GM12878 (cell line): Measurements from ENCODE around the gene STON1. TPM values are rescaled to one million over a fixed set of nuclear protein-coding genes. Genes with fewer than 3 reads are reported as not detected.

Experiments
- ATAC-seq: fragments of 200-7000 bp; cut with Tn5 transposase; 3 replicates; pipeline ENCODE4 v1.9.1; 2020; ENCODE audit warnings: mild to moderate bottlenecking, moderate library complexity
- BruUV-seq: library from RNA; stranded (reverse); fragments of 400-500 nt; replicated peaks from 2 replicates; lab custom pipeline; 2021; lab: Mats Ljungman, UMichigan
- CTCF ChIA-PET: fragments of 300-600 bp; sonication (Branson Sonifier 250); formaldehyde crosslinking; extraction: SDS; loops from one replicate; lab custom pipeline; 2021; ENCODE audit warnings: inconsistent platforms; lab: Yijun Ruan, JAX
- POLR2A ChIA-PET: fragments of 350-600 bp; formaldehyde crosslinking; extraction: SDS; loops from one replicate; lab custom pipeline; 2021; ENCODE audit warnings: inconsistent platforms; lab: Charles Lee
- RAD21 ChIA-PET: fragments of 300-600 bp; sonication (Branson Sonifier 250); formaldehyde crosslinking; loops from one replicate; lab custom pipeline; 2023; ENCODE audit warnings: antibody characterized with exemption; ENCODE audit not compliant: unreplicated experiment; lab: Charles Lee
- SMC1A ChIA-PET: fragments of 300-600 bp; sonication (Branson Sonifier 250); formaldehyde crosslinking; loops from one replicate; lab custom pipeline; 2023; ENCODE audit not compliant: unreplicated experiment, uncharacterized antibody; lab: Charles Lee
- DNase-seq: peaks from one replicate; pipeline ENCODE4 v3.0.0-alpha.2; 2011; ENCODE audit warnings: low read depth, low spot score
- FAIRE-seq: peaks from 3 replicates; lab custom pipeline; 2011; peaks lifted over from hg19 to GRCh38; lab: Jason Lieb, UNC
- H2AFZ ChIP-seq: 2 replicates; pipeline ENCODE4 v1.6.0; 2011; ENCODE audit warnings: low read depth, low read length, control low read depth; ENCODE audit not compliant: control insufficient read depth
- H3K27ac ChIP-seq: 2 replicates; pipeline ENCODE4 v1.5.1; 2011; ENCODE audit warnings: control low read depth; ENCODE audit not compliant: control insufficient read depth, insufficient read depth
- H3K27me3 ChIP-seq, 2 experiments: replicated peaks in 1 of 2; 2 replicates each; pipeline versions ENCODE4 v1.6.0 to v1.6.1; 2011; ENCODE audit warnings: low read length in 1 of 2; ENCODE audit not compliant: control insufficient read depth in 2 of 2, insufficient read depth in 2 of 2
- H3K36me3 ChIP-seq, 2 experiments: 2 replicates each; pipeline ENCODE4 v1.5.1; 2011; ENCODE audit warnings: low read length in 1 of 2; ENCODE audit not compliant: control insufficient read depth in 2 of 2, insufficient read depth in 2 of 2
- H3K4me1 ChIP-seq: 2 replicates; pipeline ENCODE4 v1.6.1; 2011; ENCODE audit warnings: mild to moderate bottlenecking, low read length, moderate library complexity, mixed read lengths; ENCODE audit not compliant: control insufficient read depth, insufficient read depth
- H3K4me2 ChIP-seq: 2 replicates; pipeline ENCODE4 v1.6.0; 2011; ENCODE audit warnings: control low read depth; ENCODE audit not compliant: control insufficient read depth, insufficient read depth
- H3K4me3 ChIP-seq: fragments of 200-600 bp; sonication (generic); 2 replicates; pipeline ENCODE4 v1.5.1; 2016
- H3K79me2 ChIP-seq: 2 replicates; pipeline ENCODE4 v1.6.0; 2011; ENCODE audit warnings: low read length; ENCODE audit not compliant: control insufficient read depth, insufficient read depth
- H3K9ac ChIP-seq: 2 replicates; pipeline ENCODE4 v1.8.0; 2011; ENCODE audit warnings: low read length, control low read depth, mixed read lengths; ENCODE audit not compliant: control insufficient read depth, insufficient read depth
- H3K9me3 ChIP-seq: replicated peaks from 3 replicates; pipeline ENCODE4 v1.5.1; 2011; ENCODE audit warnings: mild to moderate bottlenecking, low read length; ENCODE audit not compliant: control insufficient read depth, insufficient read depth
- H4K20me1 ChIP-seq: 2 replicates; pipeline ENCODE4 v1.6.0; 2011; ENCODE audit not compliant: control insufficient read depth, insufficient read depth
- ASH2L ChIP-seq: fragments of 300-600, 200-600 bp; sonication (generic); IDR thresholded peaks from 2 replicates; pipeline ENCODE4 v1.6.1; 2017; ENCODE audit warnings: low read depth, mild to moderate bottlenecking, borderline replicate concordance
- ATF3 ChIP-seq: IDR thresholded peaks from 2 replicates; pipeline ENCODE4 v1.6.1; 2011; ENCODE audit warnings: low read depth, mild to moderate bottlenecking, low read length, moderate library complexity, borderline replicate concordance; ENCODE audit errors: extremely low read depth
- ATF7 ChIP-seq: fragments of 450-650 bp; IDR thresholded peaks from 2 replicates; pipeline ENCODE4 v1.6.1; 2016; ENCODE audit warnings: low read depth, mild to moderate bottlenecking
- BCLAF1 ChIP-seq: fragments of 450-650 bp; IDR thresholded peaks from 2 replicates; pipeline ENCODE4 v1.6.1; 2017; ENCODE audit warnings: antibody characterized with exemption, mild to moderate bottlenecking, moderate library complexity
- HCFC1 ChIP-seq: fragments of 150-350 bp; IDR thresholded peaks from 2 replicates; pipeline ENCODE4 v1.6.1; 2014; ENCODE audit warnings: low read length
- IKZF2 ChIP-seq, 2 experiments: fragments of 450-650 bp; IDR thresholded peaks; 2 replicates each; pipeline ENCODE4 v1.6.1; 2017; ENCODE audit warnings: mild to moderate bottlenecking in 2 of 2, moderate library complexity in 2 of 2
- JUND ChIP-seq: IDR thresholded peaks from 2 replicates; pipeline ENCODE4 v1.6.1; 2012; ENCODE audit warnings: low read depth, mild to moderate bottlenecking, low read length, improper control_type of control experiment, moderate library complexity
- MEF2A ChIP-seq: IDR thresholded peaks from 2 replicates; pipeline ENCODE4 v1.6.1; 2011; ENCODE audit warnings: low read depth, mild to moderate bottlenecking, low read length, moderate library complexity; ENCODE audit not compliant: insufficient read depth
- SIX5 ChIP-seq: IDR thresholded peaks from 2 replicates; pipeline ENCODE4 v1.6.1; 2011; ENCODE audit warnings: mild to moderate bottlenecking, low read depth, low read length, moderate library complexity; ENCODE audit not compliant: severe bottlenecking
- USF2 ChIP-seq: IDR thresholded peaks from 2 replicates; pipeline ENCODE4 v1.6.1; 2011; ENCODE audit warnings: low read depth, low read length, improper control_type of control experiment, borderline replicate concordance
- WGBS: methylation state at CpG from one replicate; pipeline ENCODE4 v1.1.6; 2016; ENCODE audit warnings: low lambda C conversion rate; ENCODE audit not compliant: insufficient replicate concordance, insufficient coverage; ENCODE audit errors: missing lambda C conversion rate; 5-methylcytosine and 5-hydroxymethylcytosine counted together
- in situ Hi-C: fragments of 300-500 bp; cut with MboI; formaldehyde crosslinking; loops from 9 replicates; pipeline ENCODE4 v1.14.3; 2018; ENCODE audit warnings: mixed read lengths
- intact Hi-C: fragments of 100-400 bp; cut with micrococcal nuclease; formaldehyde crosslinking; loops from one replicate; pipeline ENCODE4 v1.14.2; 2022; ENCODE audit not compliant: unreplicated experiment
- polyA plus RNA-seq, 11 experiments: library from polyadenylated mRNA; depleted of rRNA in 4 of 11; unstranded in 6 of 11; stranded (reverse) in 5 of 11; fragments of >200 nt; fragmentation: Nextera tagmentation in 4 of 11; fragmentation: Illumina TruSeq in 1 of 11; extraction: Ambion mirVana in 4 of 11; extraction: Trizol in 1 of 11; gene quantifications; 1 replicate in 1 of 11; 2 replicates in 10 of 11; pipeline versions ENCODE4 v1.2.1 to v1.2.3, GENCODE V29; 2011 to 2016; ENCODE audit warnings: inconsistent platforms in 2 of 11, missing spikeins in 2 of 11, low read depth in 1 of 11
- total RNA-seq, 4 experiments: library from RNA; depleted of rRNA in 3 of 4; stranded (reverse); fragments of >200 nt in 3 of 4; fragmentation: Illumina TruSeq in 1 of 4; extraction: Trizol in 1 of 4; gene quantifications; 2 replicates each; pipeline versions ENCODE4 v1.2.1 to v1.2.3, GENCODE V29; 2013 to 2021

The STON1 gene
- total and polyA plus RNA-seq, 10 of the 15 experiments (the other 5 are each of a cell fraction or from before 2014, with no cell fraction given): 0.11 to 0.90 (median 0.22) TPM; not detected in 2

- Histone ChIP-seq H4K20me1 (no peaks in the 10 kb centered on the region), H3K9me3 (no peaks in the 10 kb centered on the region), H3K36me3 (peaks cover 4 to 22% of the 10 kb centered on the region in 2 experiments), H2AFZ (no peak overlapping the region), H3K9ac (no peak overlapping the region), H3K4me3 (no peak overlapping the region), H3K27me3 (no peaks in the 10 kb centered on the region), H3K4me2 (no peak overlapping the region), H3K27ac (no peak overlapping the region), H3K4me1 (no peaks in the 10 kb centered on the region), H3K79me2 (no peaks in the 10 kb centered on the region)
- 96% methylated on average over 6 of the region's 6 CpGs for WGBS
- intact Hi-C loops (no loop called here), in situ Hi-C loops (no loop called here)
- ATAC-seq (no peak), FAIRE-seq (no peak), DNase-seq (no peak)
- SMC1A ChIA-PET: no interaction called here
- TF ChIP-seq HCFC1: no peak
- TF ChIP-seq SIX5: no peak
- TF ChIP-seq JUND: no peak
- TF ChIP-seq BCLAF1: no peak
- no peak for TF ChIP-seq ATF7
- TF ChIP-seq ATF3: no peak
- no peak for TF ChIP-seq ASH2L
- no peak for TF ChIP-seq MEF2A
- TF ChIP-seq IKZF2 (IDR thresholded peaks at IDR 0.05): no peak
- no peak for TF ChIP-seq USF2
- RAD21 ChIA-PET: no interaction called here
- POLR2A ChIA-PET: no interaction called here
- CTCF ChIA-PET: no interaction called here
- BruUV-seq: no TSS peak
These were observed 14.4 kb upstream of the STON1 start for GRCh38 chr2:48515513-48515985.
